DLD1 (cell line): Measurements from ENCODE around the gene MALRD1.
"Not testable (repeated sequence)": the region's sequence is repeated elsewhere in the genome, so short reads cannot be mapped to it uniquely, and the experiment has no call there.

Source experiments
- in situ Hi-C: cut with HindIII; loops from 2 replicates; pipeline ENCODE4 v1.10.0; 2017; ENCODE audit warnings: low sequenced_read_pairs

Gene MALRD1

DNA sequence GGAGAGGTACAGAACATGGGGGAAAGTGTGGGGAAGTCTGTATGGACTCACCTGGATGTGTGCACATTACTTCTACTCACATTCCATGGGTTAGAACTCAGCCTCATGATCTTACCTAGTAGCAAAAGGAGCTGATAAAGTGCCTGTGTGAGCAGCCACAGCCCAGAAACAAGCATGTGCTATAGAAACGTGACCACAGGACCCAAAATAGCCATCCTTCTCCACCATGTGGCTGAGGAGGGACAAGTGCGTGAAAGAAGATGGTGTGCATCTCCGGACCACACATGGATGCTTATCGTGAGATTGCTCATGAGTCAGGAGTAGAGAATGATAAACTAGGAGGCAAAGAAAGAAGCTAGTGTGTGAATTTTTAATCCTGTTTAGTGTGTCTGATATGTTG is 431.3 kb downstream of the MALRD1 start:
- in situ Hi-C loops: no loop called here

DNA sequence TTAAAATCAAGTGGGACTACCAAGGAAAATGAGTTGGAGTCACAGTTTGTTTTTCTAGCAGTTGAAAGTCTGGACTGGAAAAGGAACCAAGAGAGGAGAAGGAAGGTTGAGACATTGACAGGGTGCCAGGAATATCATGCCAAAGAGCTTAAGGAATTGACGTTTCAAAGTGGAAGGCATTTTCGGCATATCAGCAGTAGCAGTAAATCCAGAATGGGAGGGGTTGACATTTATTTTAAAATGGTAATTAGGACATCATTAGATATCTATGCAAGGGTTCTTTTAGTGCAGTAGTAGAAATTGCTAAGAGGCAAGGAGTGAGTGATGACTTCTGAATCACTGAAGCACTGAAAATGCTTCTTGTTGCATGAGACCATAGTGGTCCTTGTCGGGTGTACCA is 431.8 kb downstream of the MALRD1 start:
- in situ Hi-C loops: no loop called here

GRCh38 chr10:19483421-19483820 is 434.8 kb downstream of the MALRD1 start:
- in situ Hi-C loops: no loop called here

GRCh38 chr10:19488592-19489280 is 440.1 kb downstream of the MALRD1 start:
- in situ Hi-C loops: no loop called here

DNA sequence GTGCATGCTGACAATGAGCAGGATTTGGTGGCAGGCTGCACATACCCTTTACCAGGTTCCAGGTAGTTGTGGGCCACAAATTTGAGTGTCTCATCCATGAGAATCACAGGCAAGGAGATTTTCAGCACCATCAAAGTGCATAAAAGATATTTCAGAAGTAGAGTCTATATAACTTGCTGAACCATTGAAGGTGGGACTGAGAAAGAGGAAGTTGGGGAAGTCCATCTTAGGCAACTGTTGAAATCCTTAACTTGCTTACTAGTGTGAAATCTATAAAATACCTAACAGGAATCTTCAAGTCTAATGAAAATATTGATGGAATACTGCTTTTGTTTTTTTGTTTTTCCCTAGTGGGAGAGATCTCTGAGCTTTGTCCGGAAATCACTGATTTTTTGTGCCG is 442.6 kb downstream of the MALRD1 start:
- in situ Hi-C loops: no loop called here

GRCh38 chr10:19493917-19494316 is 445.3 kb downstream of the MALRD1 start:
- in situ Hi-C loops: no loop called here

- in situ Hi-C loops: no loop called here
Observed at GRCh38 chr10:19497026-19497425, 448.4 kb downstream of the MALRD1 start.

DNA sequence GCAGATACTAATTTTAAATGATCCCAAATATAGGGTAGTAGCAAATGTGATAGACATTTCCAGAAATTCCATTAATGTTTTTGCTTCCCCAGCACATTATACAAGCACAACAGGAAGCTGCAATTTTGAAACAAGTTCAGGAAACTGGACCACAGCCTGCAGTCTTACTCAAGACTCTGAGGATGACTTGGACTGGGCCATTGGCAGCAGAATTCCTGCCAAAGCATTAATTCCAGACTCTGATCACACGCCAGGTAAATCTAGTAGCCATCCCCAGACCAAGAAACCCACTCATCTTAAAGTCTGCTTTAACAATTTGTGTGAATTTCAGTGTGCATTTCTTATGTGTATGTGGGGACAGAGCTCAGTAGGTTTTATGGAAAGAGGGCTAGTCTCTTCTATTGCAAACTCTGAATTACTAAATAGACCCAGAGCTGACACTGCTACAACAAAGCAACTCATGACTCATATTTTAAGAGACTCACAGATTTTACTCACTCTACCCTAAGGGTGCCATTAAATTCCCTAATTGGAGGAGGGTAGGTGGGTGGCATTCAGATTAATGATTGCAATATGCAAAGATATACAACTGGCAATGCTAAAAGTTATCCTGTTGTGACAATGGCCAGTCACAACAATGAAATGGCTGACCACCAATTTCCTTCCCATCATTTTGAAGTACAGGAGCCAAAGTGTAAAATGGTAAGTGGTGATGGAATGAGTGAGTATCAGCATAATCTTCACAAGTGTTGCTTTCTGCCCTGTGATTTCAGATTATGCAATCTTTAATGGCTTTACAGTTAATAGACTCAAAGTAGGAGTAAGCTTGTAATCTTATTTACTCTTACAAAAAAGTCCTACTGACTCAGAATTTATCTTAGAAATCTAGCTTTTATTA is 450.0 kb downstream of the MALRD1 start:
- in situ Hi-C loops: no loop called here

GRCh38 chr10:19499291-19499770 is 450.7 kb downstream of the MALRD1 start:
- in situ Hi-C loops: no loop called here

GRCh38 chr10:19500959-19501358 is 452.4 kb downstream of the MALRD1 start:
- in situ Hi-C loops: no loop called here

DNA sequence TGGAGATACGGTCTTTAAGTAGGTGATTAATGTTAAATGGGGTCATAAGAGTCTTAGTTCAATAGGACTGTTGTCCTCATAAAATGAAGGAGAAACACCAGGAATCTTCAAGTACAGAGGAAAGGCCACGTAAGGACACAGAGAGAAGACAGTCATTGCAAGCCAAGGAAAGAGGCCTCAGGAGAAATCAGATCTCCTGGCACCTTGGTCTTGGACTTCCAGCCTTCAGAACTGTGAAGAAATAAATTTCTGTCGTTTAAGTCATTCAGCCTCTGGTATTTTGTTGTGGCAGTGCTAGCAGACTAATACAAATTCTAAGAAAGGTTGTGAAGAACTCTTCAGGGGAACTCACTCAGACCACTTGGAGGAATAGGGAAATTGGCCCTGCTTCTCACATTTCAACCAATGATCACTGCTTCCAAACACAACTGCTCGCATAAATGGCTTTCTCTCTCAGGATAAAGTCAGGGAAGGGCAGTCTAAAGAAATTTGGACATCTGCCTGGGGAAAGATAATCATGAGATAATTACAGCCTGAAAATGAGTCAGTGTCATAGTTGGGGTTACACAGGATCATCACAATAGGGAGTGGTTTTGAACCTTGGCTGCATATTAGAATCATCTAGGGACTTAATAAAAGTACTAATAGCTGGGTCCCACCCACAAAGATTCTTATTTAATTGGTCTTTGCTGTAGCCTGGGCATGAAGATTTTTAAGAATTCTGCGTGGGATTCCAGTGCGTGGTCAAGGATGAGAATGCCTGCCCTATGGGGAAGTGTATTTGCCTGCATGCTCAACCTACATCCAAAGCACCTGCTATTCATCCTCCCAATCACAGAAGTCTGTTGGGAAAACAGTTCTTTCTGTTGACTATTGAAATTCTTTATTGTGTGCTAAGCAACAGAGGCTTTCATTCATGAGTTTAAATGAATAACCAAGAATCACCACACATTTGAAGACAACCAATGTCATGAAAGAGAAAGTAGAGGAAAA is 457.0 kb downstream of the MALRD1 start:
- in situ Hi-C loops: no loop called here

DNA sequence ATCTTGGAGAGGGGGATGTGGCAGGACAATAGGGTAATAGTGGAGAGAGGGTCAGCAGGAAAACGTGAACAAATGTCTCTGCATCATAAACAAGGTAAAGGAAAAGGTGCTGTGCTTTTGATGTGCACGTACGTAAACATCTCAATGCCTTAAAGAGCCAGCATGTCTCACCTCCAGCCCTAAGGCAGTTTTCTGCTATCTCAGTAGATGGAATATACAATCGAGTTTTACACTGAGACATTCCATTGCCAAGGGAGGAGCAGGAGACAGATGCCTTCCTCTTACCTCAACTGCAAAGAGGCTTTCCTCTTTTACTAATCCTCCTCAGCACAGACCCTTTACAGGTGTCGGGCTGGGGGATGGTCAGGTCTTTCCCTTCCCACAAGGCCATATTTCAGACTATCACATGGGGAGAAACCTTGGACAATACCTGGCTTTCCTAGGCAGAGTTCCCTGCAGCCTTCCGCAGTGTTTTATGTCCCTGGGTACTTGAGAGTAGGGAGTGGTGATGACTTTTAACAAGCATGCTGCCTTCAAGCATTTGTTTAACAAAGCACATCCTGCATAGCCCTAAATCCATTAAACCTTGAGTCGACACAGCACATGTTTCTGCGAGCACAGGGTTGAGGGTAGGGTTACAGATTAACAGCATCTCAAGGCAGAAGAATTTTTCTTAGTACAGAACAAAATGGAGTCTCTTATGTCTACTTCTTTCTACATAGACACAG is 461.6 kb downstream of the MALRD1 start:
- in situ Hi-C loops: not testable (repeated sequence)

GRCh38 chr10:19518109-19518508 is 469.5 kb downstream of the MALRD1 start:
- in situ Hi-C loops: no loop called here

DNA sequence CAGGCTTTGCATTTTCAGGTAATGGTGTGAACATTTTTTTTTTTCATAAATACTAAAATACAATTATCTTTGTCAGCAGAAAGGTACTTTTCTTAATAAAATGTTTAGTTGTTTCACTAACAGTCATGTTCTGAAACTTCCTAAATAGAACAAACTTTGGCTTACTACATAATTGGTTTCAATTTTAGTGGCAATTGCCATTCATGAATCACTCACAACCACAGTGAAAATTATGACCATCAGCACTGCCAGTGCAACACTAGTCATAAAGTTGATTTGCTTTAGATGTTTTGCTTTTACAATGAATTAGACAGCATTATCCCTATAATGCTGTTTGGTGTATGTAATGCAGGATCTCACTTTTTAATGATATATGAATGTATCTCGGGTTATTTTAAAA is 470.0 kb downstream of the MALRD1 start:
- in situ Hi-C loops: no loop called here

DNA sequence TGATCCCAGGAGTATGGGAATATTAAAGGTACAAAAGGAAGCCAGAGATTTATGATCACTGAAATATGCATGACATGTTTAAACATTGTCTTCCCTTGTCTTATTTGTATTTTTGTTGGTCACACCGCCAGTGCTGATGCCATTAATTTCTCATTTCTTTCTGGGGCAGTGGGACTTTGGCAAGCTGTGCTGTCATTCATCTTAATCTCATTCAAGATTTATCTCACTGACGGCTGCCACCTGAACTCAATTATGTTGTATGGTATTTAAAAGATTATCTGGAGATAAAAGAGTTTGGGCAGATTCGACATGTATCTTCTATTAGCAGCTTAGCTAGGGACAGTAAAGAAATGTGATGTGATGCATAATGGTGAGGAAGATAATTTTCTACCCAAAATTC is 482.7 kb downstream of the MALRD1 start:
- in situ Hi-C loops: no loop called here

GRCh38 chr10:19532411-19532810 is 483.8 kb downstream of the MALRD1 start:
- in situ Hi-C loops: no loop called here

DNA sequence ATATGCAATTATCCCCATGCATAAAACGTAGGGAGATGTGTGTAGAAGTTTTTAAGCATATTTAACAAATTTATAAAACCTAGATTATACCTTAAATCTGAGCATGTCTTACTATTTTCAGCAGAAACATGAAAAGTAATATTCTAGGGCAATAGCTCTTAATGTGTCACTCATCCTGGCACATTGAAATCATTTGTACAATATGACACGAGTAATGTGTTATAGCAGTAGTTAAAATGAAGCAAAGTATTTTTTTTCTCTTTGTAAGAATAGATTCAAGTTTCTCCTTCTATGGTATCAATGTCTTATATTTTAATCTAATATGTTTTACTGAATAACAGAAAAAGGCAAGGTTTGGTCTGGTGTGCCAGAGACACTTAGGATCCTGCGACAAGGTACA is 492.7 kb downstream of the MALRD1 start:
- in situ Hi-C loops: no loop called here

GRCh38 chr10:19546224-19546623 is 497.6 kb downstream of the MALRD1 start:
- in situ Hi-C loops: no loop called here

GRCh38 chr10:19549503-19549902 is 500.9 kb downstream of the MALRD1 start:
- in situ Hi-C loops: no loop called here

DNA sequence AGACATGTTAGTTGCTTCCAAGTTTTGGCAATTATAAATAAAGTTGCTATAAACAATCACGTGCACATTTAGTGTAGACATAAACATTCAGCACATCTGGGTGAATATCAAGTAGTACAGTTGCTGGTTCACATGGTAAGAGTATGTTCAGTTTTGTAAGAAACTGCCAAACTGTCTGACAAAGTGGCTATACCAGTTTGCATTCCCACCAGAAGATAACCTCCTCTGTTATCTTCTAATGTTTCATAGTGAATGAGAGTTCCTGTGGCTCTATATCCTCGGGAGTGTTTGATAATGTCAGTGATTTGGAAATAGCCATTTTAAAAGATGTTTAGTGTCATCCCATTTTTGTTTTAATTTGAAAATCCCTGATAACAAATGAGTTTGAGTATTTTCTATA is 508.1 kb downstream of the MALRD1 start:
- in situ Hi-C loops: no loop called here
